Measurements from ENCODE around the gene WNT3.

The WNT3 gene

GRCh38 chr17:46834846-46835245 is 16.4 kb upstream of the WNT3 start:
- no peak for DNase-seq (ENCODE audit: low spot score)

- no peak for DNase-seq (ENCODE audit: low spot score)
These were observed 15.3 kb upstream of the WNT3 start for GRCh38 chr17:46833840-46834208.

GRCh38 chr17:46832945-46833839 is 14.7 kb upstream of the WNT3 start:
- DNase-seq (ENCODE audit: low spot score): no peak

GRCh38 chr17:46832331-46832821 is 13.9 kb upstream of the WNT3 start:
- no peak for DNase-seq (ENCODE audit: low spot score)

GRCh38 chr17:46831573-46832330 is 13.3 kb upstream of the WNT3 start:
- no peak for DNase-seq (ENCODE audit: low spot score)

GRCh38 chr17:46827274-46827673 is 8.8 kb upstream of the WNT3 start:
- DNase-seq (ENCODE audit: low spot score): no peak

- DNase-seq (ENCODE audit: low spot score): no peak
These were observed 7.6 kb upstream of the WNT3 start for GRCh38 chr17:46826116-46826515.

- DNase-seq (ENCODE audit: low spot score): no peak
These were observed 5.2 kb upstream of the WNT3 start for GRCh38 chr17:46823657-46824056.

GRCh38 chr17:46822388-46822921 is 4.0 kb upstream of the WNT3 start:
- DNase-seq (ENCODE audit: low spot score): no peak

- DNase-seq (ENCODE audit: low spot score): no peak
These were observed 3.2 kb upstream of the WNT3 start for GRCh38 chr17:46821482-46822387.

GRCh38 chr17:46820592-46821450 is 2.3 kb upstream of the WNT3 start:
- DNase-seq (ENCODE audit: low spot score): no peak

GRCh38 chr17:46819906-46820351 is 1.4 kb upstream of the WNT3 start:
- no peak for DNase-seq (ENCODE audit: low spot score)

- no peak for DNase-seq (ENCODE audit: low spot score)
These were observed 702 bp upstream of the WNT3 start for GRCh38 chr17:46818929-46819859.

- no peak for DNase-seq (ENCODE audit: low spot score)
These were observed 637 bp downstream of the WNT3 start for GRCh38 chr17:46817901-46818209.

GRCh38 chr17:46817151-46817900 is 1.2 kb downstream of the WNT3 start:
- no peak for DNase-seq (ENCODE audit: low spot score)

GRCh38 chr17:46815474-46816353 is 2.8 kb downstream of the WNT3 start:
- DNase-seq (ENCODE audit: low spot score): no peak

GRCh38 chr17:46814446-46814845 is 4.0 kb downstream of the WNT3 start:
- no peak for DNase-seq (ENCODE audit: low spot score)

- DNase-seq (ENCODE audit: low spot score): no peak
These were observed 4.6 kb downstream of the WNT3 start for GRCh38 chr17:46813920-46814319.

All from COLO829 (cell line).